HEK293T (cell line): Measurements from ENCODE around the gene COBLL1.

Source experiments
- ARNT ChIP-seq: fragments of 450-650 bp; IDR thresholded peaks from 2 replicates; pipeline ENCODE4 v1.6.1; 2017; ENCODE audit warnings: mild to moderate bottlenecking
- BHLHE40 ChIP-seq: fragments of 450-650 bp; IDR thresholded peaks from 2 replicates; pipeline ENCODE4 v1.6.1; 2016; ENCODE audit warnings: mild to moderate bottlenecking, moderate library complexity, borderline replicate concordance
- FOXK2 ChIP-seq: fragments of 450-650 bp; IDR thresholded peaks from 2 replicates; pipeline ENCODE4 v1.6.1; 2016; ENCODE audit warnings: mild to moderate bottlenecking
- FOXM1 ChIP-seq: fragments of 450-650 bp; IDR thresholded peaks from 2 replicates; pipeline ENCODE4 v1.6.1; 2017; ENCODE audit warnings: mild to moderate bottlenecking, borderline replicate concordance
- HDGF ChIP-seq: fragments of 450-650 bp; IDR thresholded peaks from 2 replicates; pipeline ENCODE4 v1.6.1; 2017; ENCODE audit warnings: antibody characterized with exemption, borderline replicate concordance
- SP1 ChIP-seq: fragments of 450-650 bp; IDR thresholded peaks from 2 replicates; pipeline ENCODE4 v1.6.1; 2017
- TARDBP ChIP-seq: fragments of 450-650 bp; IDR thresholded peaks from 2 replicates; pipeline ENCODE4 v1.6.1; 2016

GRCh38 chr2:164681009-164681408, 160.6 kb downstream of the COBLL1 start:
- no peak for TF ChIP-seq SP1
- TF ChIP-seq FOXK2, result no peak
- TF ChIP-seq FOXM1, result no peak
- TF ChIP-seq HDGF, result no peak
- no peak for TF ChIP-seq ARNT
- TF ChIP-seq BHLHE40, result no peak
- no peak for TF ChIP-seq TARDBP
